WTC11 (cell line): ENCODE data around the gene BAIAP2.

Experiments used
- CREB1 ChIP-seq: sonication (generic); formaldehyde crosslinking; IDR thresholded peaks from 2 replicates; pipeline ENCODE4 v1.8.0; 2023; ENCODE audit warnings: mild to moderate bottlenecking, missing genetic modification reagents
- CTCF ChIP-seq: fragments of 200-600 bp; IDR thresholded peaks from 2 replicates; pipeline ENCODE4 v1.8.0; 2022; ENCODE audit warnings: antibody characterized with exemption
- JUN ChIP-seq: sonication (generic); formaldehyde crosslinking; IDR thresholded peaks from 2 replicates; pipeline ENCODE4 v1.8.0; 2023; ENCODE audit warnings: mild to moderate bottlenecking, missing genetic modification reagents
- PRDM15 ChIP-seq: sonication (generic); formaldehyde crosslinking; IDR thresholded peaks from 2 replicates; pipeline ENCODE4 v1.8.0; 2022; ENCODE audit warnings: missing genetic modification reagents
- SP1 ChIP-seq: sonication (generic); formaldehyde crosslinking; conservative IDR thresholded peaks from 2 replicates; pipeline ENCODE4 v1.8.1; 2022; ENCODE audit warnings: missing genetic modification reagents
- STAT6 ChIP-seq: sonication (generic); formaldehyde crosslinking; conservative IDR thresholded peaks from 2 replicates; pipeline ENCODE4 v1.8.1; 2023; ENCODE audit warnings: mild to moderate bottlenecking, low read depth, missing genetic modification reagents, moderate library complexity
- TCF7 ChIP-seq: sonication (generic); formaldehyde crosslinking; IDR thresholded peaks from 2 replicates; pipeline ENCODE4 v1.8.0; 2022; ENCODE audit warnings: mild to moderate bottlenecking, low read depth, missing genetic modification reagents, moderate library complexity
- USF1 ChIP-seq: sonication (generic); formaldehyde crosslinking; IDR thresholded peaks from 2 replicates; pipeline ENCODE4 v1.8.0; 2022; ENCODE audit warnings: mild to moderate bottlenecking, missing genetic modification reagents
- ZNF219 ChIP-seq: sonication (generic); formaldehyde crosslinking; IDR thresholded peaks from 2 replicates; pipeline ENCODE4 v1.8.0; 2023; ENCODE audit warnings: missing genetic modification reagents, mild to moderate bottlenecking, borderline replicate concordance
- ZNF423 ChIP-seq: fragments of 250-450 bp; sonication (Bioruptor Pico); IDR thresholded peaks from 2 replicates; pipeline ENCODE4 v2.1.2; 2022; ENCODE audit warnings: mild to moderate bottlenecking, moderate library complexity
- TF ChIP-seq, protein P1 (sequence below): fragments of 250-450 bp; sonication (Bioruptor Pico); IDR thresholded peaks from 2 replicates; pipeline ENCODE4 v1.9.0; 2021; ENCODE audit warnings: mild to moderate bottlenecking, borderline replicate concordance

DNA sequence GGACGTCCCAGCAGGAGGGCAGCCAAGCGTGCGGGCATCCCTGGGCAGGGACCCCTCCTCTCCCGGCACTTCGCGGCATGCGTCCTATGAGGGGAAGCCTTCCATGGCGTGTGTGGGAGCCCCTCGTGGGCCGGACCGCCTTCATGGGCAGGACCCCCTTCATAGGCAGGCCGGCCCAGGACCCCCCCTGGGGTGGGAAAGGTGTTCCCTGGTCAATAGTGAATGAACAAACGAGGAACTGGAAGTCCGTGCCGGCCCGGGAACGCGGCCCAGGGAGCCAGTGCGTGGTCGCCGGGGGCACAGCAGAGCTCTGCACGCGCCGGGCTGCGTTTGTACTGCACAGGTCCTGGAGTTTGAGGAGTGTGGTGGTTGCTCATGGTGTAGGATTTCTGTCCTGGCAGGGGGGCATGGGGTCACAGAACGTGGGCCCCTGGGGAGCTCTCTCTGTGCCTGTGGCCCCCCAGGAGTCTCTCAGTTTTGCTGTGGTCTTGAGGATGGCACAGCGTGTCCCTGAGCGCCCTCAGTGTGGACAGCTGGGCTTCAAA is 13.9 kb downstream of the BAIAP2 start:
- no peak for TF ChIP-seq USF1
- no peak for TF ChIP-seq JUN (CRISPR knock-in tag)
- TF ChIP-seq SP1 (CRISPR knock-in tag) = no peak
- TF ChIP-seq STAT6 (CRISPR knock-in tag) = no peak
- TF ChIP-seq CTCF = no peak
- TF ChIP-seq CREB1 (CRISPR knock-in tag) = no peak
- TF ChIP-seq ZNF219 = no peak
- TF ChIP-seq, protein P1, sequence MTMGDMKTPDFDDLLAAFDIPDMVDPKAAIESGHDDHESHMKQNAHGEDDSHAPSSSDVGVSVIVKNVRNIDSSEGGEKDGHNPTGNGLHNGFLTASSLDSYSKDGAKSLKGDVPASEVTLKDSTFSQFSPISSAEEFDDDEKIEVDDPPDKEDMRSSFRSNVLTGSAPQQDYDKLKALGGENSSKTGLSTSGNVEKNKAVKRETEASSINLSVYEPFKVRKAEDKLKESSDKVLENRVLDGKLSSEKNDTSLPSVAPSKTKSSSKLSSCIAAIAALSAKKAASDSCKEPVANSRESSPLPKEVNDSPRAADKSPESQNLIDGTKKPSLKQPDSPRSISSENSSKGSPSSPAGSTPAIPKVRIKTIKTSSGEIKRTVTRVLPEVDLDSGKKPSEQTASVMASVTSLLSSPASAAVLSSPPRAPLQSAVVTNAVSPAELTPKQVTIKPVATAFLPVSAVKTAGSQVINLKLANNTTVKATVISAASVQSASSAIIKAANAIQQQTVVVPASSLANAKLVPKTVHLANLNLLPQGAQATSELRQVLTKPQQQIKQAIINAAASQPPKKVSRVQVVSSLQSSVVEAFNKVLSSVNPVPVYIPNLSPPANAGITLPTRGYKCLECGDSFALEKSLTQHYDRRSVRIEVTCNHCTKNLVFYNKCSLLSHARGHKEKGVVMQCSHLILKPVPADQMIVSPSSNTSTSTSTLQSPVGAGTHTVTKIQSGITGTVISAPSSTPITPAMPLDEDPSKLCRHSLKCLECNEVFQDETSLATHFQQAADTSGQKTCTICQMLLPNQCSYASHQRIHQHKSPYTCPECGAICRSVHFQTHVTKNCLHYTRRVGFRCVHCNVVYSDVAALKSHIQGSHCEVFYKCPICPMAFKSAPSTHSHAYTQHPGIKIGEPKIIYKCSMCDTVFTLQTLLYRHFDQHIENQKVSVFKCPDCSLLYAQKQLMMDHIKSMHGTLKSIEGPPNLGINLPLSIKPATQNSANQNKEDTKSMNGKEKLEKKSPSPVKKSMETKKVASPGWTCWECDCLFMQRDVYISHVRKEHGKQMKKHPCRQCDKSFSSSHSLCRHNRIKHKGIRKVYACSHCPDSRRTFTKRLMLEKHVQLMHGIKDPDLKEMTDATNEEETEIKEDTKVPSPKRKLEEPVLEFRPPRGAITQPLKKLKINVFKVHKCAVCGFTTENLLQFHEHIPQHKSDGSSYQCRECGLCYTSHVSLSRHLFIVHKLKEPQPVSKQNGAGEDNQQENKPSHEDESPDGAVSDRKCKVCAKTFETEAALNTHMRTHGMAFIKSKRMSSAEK (CRISPR knock-in tag) = no peak
- TF ChIP-seq ZNF423 (CRISPR knock-in tag) = no peak
- no peak for TF ChIP-seq TCF7 (CRISPR knock-in tag)
- no peak for TF ChIP-seq PRDM15 (CRISPR knock-in tag)
